ENCODE results near the gene SERPINA6. TPM values are rescaled to one million over a fixed set of nuclear protein-coding genes. Genes with fewer than 3 reads are reported as not detected.

The SERPINA6 gene
- total and polyA plus RNA-seq, 2 donors (not counting 1 experiment from before 2014, with no cell fraction given), result not detected

DNA sequence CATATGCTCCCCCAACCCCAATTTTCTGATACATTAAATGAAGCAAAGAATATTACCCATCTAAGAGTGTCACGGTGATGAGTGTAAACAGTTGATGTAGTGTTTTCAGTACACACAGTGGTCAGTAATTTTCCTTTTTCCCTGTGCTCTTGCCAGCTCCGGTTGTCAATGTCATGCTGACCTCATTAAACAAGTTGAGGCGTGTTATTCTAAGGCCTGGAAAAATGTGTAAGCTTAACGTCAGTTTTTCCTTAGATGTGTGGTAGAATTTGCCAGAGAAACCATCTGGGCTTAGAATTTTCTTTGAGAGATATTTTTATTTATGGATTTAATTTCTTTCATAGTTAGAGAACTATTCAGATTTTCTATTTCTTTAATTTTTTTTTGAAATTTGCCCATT lies 11.7 kb upstream of the SERPINA6 start:
- Histone ChIP-seq H2AFZ (ENCODE audit: insufficient read depth, low read depth, low read length, poor library complexity, severe bottlenecking) (no peak overlapping the region), H3K9ac (ENCODE audit: low read length) (no peak overlapping the region), H3K27me3 (replicated peaks in 1 of 4; ENCODE audit: control extremely low read depth in 1 of 4, control insufficient read depth in 3 of 4, insufficient read depth in 4 of 4, low read length in 3 of 4) (no peaks in the 10 kb centered on the region), H3K36me3 (replicated peaks in 1 of 2; ENCODE audit: control extremely low read depth in 1 of 2, control insufficient read depth in 1 of 2, extremely low read depth in 1 of 2, insufficient read depth in 2 of 2, low read length in 1 of 2) (no peaks in the 10 kb centered on the region), H3K27ac (ENCODE audit: low read length in 2 of 2) (no peak overlapping the region), H3K4me3 (ENCODE audit: control extremely low read depth in 1 of 5, extremely low read depth in 1 of 5, insufficient read depth in 1 of 5, low read depth in 2 of 5, low read length in 4 of 5) (no peak overlapping the region), H3K9me3 (ENCODE audit: control extremely low read depth in 1 of 3, control insufficient read depth in 2 of 3, insufficient read depth in 1 of 3, low read length in 2 of 3) (peaks cover 0 to 9% (median 0%) of the 10 kb centered on the region in 3 donors), H3K79me2 (ENCODE audit: control insufficient read depth, insufficient read depth, low read length) (no peaks in the 10 kb centered on the region), H3K4me1 (ENCODE audit: control insufficient read depth in 2 of 2, insufficient read depth in 2 of 2, low read length in 2 of 2) (no peaks in the 10 kb centered on the region), H4K20me1 (ENCODE audit: control insufficient read depth, insufficient read depth, low read length, poor library complexity, severe bottlenecking) (no peaks in the 10 kb centered on the region), H3K4me2 (replicated peaks; ENCODE audit: low read depth, low read length, poor library complexity, severe bottlenecking) (no peak overlapping the region)
- no peak overlapping the region for H3K27ac Mint-ChIP-seq
- intact Hi-C loops (cut with micrococcal nuclease), result no loop called here
- no CpG with 5 or more reads among the region's 4 CpGs for WGBS (ENCODE audit: insufficient coverage)
- no peaks in the 10 kb centered on the region for H3K9me3 Mint-ChIP-seq (ENCODE audit: insufficient read depth)
- CTCF ChIA-PET, result no interaction called here
- ATAC-seq (ENCODE audit: low read depth), result no peak
- H3K4me1 Mint-ChIP-seq, result no peaks in the 10 kb centered on the region
- no peak overlapping the region for H3K4me3 Mint-ChIP-seq
- POLR2A ChIA-PET, result no interaction called here
- no peak for TF ChIP-seq EZH2 (IDR thresholded peaks at IDR 0.05; ENCODE audit: borderline replicate concordance, insufficient read depth, low read depth, low read length, poor library complexity, severe bottlenecking)
- TF ChIP-seq, protein P1, sequence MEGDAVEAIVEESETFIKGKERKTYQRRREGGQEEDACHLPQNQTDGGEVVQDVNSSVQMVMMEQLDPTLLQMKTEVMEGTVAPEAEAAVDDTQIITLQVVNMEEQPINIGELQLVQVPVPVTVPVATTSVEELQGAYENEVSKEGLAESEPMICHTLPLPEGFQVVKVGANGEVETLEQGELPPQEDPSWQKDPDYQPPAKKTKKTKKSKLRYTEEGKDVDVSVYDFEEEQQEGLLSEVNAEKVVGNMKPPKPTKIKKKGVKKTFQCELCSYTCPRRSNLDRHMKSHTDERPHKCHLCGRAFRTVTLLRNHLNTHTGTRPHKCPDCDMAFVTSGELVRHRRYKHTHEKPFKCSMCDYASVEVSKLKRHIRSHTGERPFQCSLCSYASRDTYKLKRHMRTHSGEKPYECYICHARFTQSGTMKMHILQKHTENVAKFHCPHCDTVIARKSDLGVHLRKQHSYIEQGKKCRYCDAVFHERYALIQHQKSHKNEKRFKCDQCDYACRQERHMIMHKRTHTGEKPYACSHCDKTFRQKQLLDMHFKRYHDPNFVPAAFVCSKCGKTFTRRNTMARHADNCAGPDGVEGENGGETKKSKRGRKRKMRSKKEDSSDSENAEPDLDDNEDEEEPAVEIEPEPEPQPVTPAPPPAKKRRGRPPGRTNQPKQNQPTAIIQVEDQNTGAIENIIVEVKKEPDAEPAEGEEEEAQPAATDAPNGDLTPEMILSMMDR (IDR thresholded peaks at IDR 0.05), result no peak
- DNase-seq, result no peak
- H3K27me3 Mint-ChIP-seq, result peaks cover 3% of the 10 kb centered on the region

DNA sequence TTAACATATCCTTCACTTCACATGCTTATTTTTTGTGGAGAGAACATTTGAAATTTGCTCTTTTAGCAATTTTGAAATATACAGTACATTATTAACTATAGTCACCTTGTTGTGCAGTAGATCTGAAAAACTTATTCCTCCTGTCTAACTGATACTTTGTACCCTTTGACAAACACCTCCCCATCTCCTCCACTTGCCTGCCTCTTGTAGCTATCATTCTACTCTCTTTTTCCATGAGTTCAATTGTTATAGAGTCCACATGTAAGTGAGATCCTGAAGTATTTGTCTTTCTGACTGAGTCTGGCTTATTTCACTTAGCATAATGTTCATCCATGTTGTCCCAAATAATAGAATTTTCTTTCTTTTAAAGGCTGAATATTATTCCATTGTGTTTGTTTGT lies 9.5 kb upstream of the SERPINA6 start:
- H3K27ac Mint-ChIP-seq, result no peak overlapping the region
- POLR2A ChIA-PET, result no interaction called here

More for the DNA sequence above, 9.5 kb upstream of the SERPINA6 start:
- Histone ChIP-seq H4K20me1 (ENCODE audit: control insufficient read depth, insufficient read depth, low read length, poor library complexity, severe bottlenecking) (no peaks in the 10 kb centered on the region), H3K9ac (ENCODE audit: low read length) (no peak overlapping the region), H3K27ac (ENCODE audit: low read length in 2 of 2) (no peak overlapping the region), H3K9me3 (ENCODE audit: control extremely low read depth in 1 of 3, control insufficient read depth in 2 of 3, insufficient read depth in 1 of 3, low read length in 2 of 3) (peaks cover 0 to 9% (median 0%) of the 10 kb centered on the region in 3 donors), H3K27me3 (replicated peaks in 1 of 4; ENCODE audit: control extremely low read depth in 1 of 4, control insufficient read depth in 3 of 4, insufficient read depth in 4 of 4, low read length in 3 of 4) (no peaks in the 10 kb centered on the region), H3K4me2 (replicated peaks; ENCODE audit: low read depth, low read length, poor library complexity, severe bottlenecking) (no peak overlapping the region), H3K4me1 (ENCODE audit: control insufficient read depth in 2 of 2, insufficient read depth in 2 of 2, low read length in 2 of 2) (no peaks in the 10 kb centered on the region), H3K4me3 (ENCODE audit: control extremely low read depth in 1 of 5, extremely low read depth in 1 of 5, insufficient read depth in 1 of 5, low read depth in 2 of 5, low read length in 4 of 5) (no peak overlapping the region), H3K36me3 (replicated peaks in 1 of 2; ENCODE audit: control extremely low read depth in 1 of 2, control insufficient read depth in 1 of 2, extremely low read depth in 1 of 2, insufficient read depth in 2 of 2, low read length in 1 of 2) (no peaks in the 10 kb centered on the region), H2AFZ (ENCODE audit: insufficient read depth, low read depth, low read length, poor library complexity, severe bottlenecking) (no peak overlapping the region), H3K79me2 (ENCODE audit: control insufficient read depth, insufficient read depth, low read length) (no peaks in the 10 kb centered on the region)
- Mint-ChIP-seq H3K9me3 (ENCODE audit: insufficient read depth) (no peaks in the 10 kb centered on the region), H3K4me1 (no peaks in the 10 kb centered on the region), H3K27me3 (peaks cover 3% of the 10 kb centered on the region), H3K4me3 (no peak overlapping the region)
- no peak for ATAC-seq (ENCODE audit: low read depth)
- intact Hi-C loops (cut with micrococcal nuclease), result no loop called here
- CTCF ChIA-PET, result no interaction called here
- DNase-seq, result no peak
- TF ChIP-seq, protein P1 (IDR thresholded peaks at IDR 0.05), result no peak
- no peak for TF ChIP-seq EZH2 (IDR thresholded peaks at IDR 0.05; ENCODE audit: borderline replicate concordance, insufficient read depth, low read depth, low read length, poor library complexity, severe bottlenecking)

Data from B cell (primary cell).